Hepatocyte (in vitro differentiated cells): ENCODE measurements around the gene OPA1.

Experiments
- EZH2 ChIP-seq: fragments of 200-600 bp; sonication (generic); IDR thresholded peaks from 2 replicates; pipeline ENCODE4 v1.6.1; 2016; ENCODE audit warnings: antibody characterized with exemption, mild to moderate bottlenecking, borderline replicate concordance
- EZH2phosphoT487 ChIP-seq: fragments of 200-600 bp; sonication (generic); IDR thresholded peaks from one replicate; pipeline ENCODE4 v1.6.1; 2018; ENCODE audit warnings: antibody characterized with exemption, mild to moderate bottlenecking, low read depth, moderate library complexity; ENCODE audit not compliant: unreplicated experiment, severe bottlenecking
- TF ChIP-seq, protein P1 (sequence below): fragments of 200-600 bp; sonication (generic); IDR thresholded peaks from 2 replicates; pipeline ENCODE4 v1.5.1; 2016; ENCODE audit warnings: antibody characterized with exemption, mild to moderate bottlenecking; ENCODE audit not compliant: poor library complexity

DNA sequence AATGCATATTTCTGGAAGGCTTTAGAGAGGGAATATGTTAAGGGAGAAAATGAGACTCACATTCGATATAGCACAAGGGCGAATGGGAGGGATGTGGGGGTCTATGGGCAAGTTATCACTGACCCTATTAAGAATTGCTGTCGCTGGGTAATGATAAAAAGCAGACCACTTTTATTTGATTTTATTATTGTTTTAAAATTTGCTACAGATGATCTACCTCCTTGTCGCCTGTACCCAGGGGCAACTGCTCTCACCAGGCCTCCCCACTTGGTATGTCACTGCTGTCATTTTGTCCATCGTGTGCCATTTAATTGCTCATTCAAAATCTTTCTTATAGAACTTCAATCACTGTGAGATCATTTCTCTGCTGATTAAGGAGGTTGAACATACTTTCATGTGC, 153.8 kb downstream of the OPA1 start:
- TF ChIP-seq, protein P1, sequence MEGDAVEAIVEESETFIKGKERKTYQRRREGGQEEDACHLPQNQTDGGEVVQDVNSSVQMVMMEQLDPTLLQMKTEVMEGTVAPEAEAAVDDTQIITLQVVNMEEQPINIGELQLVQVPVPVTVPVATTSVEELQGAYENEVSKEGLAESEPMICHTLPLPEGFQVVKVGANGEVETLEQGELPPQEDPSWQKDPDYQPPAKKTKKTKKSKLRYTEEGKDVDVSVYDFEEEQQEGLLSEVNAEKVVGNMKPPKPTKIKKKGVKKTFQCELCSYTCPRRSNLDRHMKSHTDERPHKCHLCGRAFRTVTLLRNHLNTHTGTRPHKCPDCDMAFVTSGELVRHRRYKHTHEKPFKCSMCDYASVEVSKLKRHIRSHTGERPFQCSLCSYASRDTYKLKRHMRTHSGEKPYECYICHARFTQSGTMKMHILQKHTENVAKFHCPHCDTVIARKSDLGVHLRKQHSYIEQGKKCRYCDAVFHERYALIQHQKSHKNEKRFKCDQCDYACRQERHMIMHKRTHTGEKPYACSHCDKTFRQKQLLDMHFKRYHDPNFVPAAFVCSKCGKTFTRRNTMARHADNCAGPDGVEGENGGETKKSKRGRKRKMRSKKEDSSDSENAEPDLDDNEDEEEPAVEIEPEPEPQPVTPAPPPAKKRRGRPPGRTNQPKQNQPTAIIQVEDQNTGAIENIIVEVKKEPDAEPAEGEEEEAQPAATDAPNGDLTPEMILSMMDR: no peak
- TF ChIP-seq EZH2phosphoT487: no peak
- TF ChIP-seq EZH2: no peak
